ENCODE results near the gene MAP2K6. TPM values are rescaled to one million over a fixed set of nuclear protein-coding genes. Genes with fewer than 3 reads are reported as not detected.

MAP2K6 gene
- polyA plus RNA-seq, 1 donor, result 23.4 TPM

GRCh38 chr17:69575346-69575761 lies 160.9 kb downstream of the MAP2K6 start:
- no peak for DNase-seq

- DNase-seq, result no peak
Measured at GRCh38 chr17:69577098-69577497, 162.6 kb downstream of the MAP2K6 start.

DNA sequence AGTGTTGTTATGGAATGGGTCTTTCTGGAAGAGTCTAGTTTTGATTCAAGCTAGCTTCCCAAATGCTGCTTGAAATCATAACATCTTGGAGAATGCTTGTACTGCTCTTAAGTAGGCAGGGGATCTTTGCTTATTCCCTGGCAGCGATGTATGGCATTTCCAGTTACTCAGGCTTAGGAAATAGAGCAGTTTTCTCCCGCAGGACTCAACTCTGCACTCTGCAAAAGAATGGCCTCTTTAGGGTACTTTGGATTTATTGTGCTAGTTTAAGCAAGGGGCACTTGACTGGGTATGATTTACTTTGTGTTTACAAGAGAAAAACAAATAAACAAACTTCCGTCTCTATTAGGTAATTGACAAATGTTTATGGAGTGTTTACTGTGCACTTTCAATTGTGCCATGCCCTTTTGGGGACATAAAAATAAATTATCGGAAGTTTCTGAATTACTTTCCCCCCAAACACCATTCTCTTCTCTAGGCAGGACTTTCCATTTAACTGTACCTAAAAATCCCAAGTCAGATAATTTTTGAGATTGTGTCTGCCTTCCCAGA lies 164.0 kb downstream of the MAP2K6 start:
- DNase-seq, result no peak

DNA sequence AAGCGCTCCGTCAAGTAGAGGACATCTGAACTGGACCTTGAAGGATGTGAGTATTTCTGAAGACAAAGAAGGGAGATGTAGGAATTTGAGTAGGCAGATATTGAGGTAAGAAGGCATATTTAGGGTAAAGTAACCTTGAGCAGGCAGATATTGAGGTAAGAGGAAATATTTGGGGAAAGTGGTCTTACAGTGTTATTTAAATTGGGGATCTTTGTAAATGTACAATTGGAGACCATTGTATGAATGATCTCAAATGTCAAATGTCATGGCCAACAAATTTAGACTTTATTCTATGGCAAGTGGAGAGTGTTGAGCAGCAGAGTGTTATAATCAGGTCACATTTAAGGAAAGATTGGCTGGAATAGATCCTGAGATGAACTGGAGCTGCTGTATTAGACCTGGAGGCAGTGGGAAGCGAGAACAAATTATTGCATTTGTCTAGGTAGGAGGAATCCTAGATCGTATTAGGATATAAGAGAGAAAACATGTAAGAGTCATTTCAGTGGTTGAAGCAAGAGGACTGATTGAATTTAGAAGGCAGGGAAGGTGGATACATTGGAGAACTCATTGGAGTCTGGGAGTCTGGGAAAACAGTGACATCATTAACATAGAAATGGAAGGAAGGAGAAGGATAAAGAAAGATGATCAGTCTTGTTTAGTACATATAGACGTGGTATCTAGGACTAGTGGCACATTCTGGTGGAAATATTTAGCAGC lies 165.6 kb downstream of the MAP2K6 start:
- DNase-seq, result no peak

- no peak for DNase-seq
Measured at GRCh38 chr17:69581061-69581961, 166.8 kb downstream of the MAP2K6 start.

GRCh38 chr17:69588316-69588715 lies 173.8 kb downstream of the MAP2K6 start:
- DNase-seq, result no peak

DNA sequence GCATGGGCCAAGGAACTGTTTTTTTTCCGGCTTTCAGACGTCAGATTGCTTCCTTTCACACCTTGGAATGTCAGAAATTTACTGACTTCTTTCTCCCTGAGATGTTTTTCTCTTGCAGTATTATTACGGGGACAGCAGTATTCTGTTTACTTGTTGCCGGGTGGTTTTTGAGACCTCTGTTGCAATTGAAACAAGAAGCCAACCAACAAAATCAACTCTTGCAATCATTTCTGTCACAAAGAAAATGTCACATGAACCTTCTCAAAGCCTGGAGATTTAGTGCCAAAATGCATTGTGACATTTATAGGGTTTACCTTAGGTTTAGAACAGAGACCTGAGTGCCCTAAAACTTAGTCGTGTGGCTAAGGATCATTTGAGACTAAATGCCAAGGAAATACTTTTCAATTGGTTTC lies 174.3 kb downstream of the MAP2K6 start:
- no peak for DNase-seq

- DNase-seq, result no peak
Measured at GRCh38 chr17:69590671-69591070, 176.2 kb downstream of the MAP2K6 start.

DNA sequence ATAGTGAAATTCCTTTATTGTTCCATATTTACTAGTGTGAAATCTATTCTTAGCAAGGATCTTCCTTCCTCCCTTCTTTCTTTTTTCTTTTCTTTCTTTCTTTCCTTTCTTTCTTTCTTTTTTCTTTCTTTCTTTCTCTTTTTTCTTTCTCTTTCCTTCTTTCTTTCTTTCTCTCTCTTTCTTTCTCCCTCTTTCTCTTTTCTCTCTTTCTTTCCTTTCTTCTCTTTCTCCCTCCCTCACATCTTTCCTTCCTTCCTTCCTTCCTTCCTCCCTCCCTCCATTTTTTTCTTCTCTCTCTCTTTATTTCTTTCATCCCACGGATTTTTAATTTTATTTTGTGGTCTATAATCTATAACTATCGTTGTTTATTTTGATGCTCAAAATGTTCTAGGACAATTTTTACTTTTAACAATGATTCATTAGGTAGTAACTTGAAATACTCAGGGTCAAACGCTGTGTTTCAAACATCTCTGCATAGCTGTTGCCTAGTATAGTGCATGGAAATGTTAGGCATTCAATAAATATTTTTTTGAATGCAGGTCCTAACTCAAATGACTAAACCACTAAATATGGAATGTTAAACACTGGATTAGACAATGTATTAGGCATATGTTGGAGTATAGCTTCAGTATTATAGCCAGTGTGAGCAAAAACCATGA lies 178.3 kb downstream of the MAP2K6 start:
- no peak for DNase-seq

GRCh38 chr17:69593351-69593715 lies 178.8 kb downstream of the MAP2K6 start:
- no peak for DNase-seq

DNA sequence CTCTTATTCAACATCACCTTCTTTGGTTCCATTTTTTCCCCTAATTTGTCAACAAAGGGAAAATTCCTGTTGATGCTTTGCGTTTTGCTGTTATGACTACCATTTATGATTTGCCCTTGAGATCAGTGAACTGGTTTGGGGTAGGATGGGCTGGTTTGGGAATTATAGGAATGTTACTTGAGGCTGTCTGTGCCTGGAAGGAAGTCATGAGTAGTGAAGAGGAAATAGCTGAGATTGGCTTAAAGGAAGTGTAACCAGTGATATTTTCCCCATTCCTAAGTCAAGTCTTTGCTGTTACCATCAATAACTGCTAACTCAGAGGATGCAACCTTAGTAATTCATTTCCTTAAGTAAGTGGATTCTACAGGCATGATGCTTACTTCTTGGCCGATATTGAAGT lies 179.2 kb downstream of the MAP2K6 start:
- no peak for DNase-seq

DNA sequence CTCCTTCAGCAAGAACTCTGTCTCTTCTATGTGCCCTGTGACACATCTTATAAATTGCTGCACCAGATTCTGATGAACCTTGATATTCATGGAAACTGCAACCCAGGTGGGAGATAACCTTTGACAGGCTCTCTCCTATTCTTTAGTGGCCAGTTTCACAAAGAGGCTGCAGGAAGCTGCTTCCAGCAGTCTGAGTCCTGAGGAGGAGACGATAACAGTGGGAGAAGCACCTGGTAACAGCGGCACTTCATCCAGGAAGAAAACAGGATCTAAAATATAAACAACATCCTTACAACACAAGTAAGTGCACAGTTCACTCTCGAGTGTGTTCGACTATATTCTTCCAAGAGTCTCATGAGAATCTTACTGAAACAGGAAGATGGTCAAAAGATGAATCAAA lies 180.1 kb downstream of the MAP2K6 start:
- DNase-seq, result no peak

- no peak for DNase-seq
Measured at GRCh38 chr17:69596141-69596540, 181.6 kb downstream of the MAP2K6 start.

DNA sequence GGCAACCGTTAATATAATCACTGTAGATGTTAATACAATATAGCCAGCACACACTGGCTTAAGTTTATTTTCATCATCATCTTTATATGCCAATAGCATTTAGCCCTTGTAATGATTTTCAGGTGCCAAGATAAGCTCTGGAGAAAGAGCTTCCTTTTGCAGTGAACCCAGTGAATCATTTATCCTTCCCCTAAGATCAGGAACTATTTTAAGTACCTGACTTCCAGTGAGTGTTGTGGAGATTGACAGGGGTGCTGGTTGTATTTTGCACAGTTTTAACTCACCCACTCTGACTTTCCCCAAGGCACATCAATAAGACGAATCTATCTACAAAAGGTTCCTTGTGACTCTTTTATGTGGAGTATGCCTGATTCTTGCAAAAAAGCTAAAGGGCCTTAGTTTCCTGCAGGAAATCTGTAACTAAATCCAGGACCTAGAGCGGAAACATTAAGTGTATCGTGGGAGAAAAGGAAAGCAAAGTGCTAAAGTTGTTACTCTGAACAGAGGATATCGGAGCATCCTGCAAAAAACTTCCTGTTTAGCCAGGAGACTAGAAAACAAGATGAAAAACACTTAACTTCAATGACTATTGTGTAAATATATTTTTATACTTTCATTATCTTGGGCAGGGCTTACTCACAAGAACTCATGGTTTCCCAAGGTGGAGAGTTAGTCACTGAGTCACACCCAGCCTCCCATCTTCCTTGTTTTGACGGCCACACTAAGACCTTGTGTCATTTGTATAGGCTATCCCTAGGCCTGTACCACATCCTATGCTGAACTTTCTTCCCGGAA lies 183.6 kb downstream of the MAP2K6 start:
- DNase-seq, result no peak

DNA sequence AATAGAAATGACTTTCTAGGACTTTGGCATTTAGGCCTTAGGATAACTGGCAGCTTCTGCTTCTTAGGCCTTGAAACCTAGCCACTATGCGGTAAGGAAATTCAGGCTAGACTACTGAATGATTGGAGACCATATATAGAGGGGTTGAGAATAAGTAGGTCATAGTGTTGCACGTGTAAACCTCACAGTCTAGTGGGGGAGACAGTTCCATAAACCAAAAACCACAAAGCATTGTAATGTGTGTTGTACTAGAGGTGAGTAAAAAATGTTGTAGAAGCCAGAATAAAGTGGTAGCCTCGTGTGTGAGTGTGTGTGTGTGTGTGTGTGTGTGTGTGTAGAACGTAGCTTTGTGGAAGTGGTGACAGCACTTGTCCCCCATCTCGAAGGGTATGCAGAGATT lies 188.5 kb downstream of the MAP2K6 start:
- DNase-seq, result no peak

Other genes starting within 250 kb of the MAP2K6 start
- 3.9 TPM for gene ABCA10, start 185.9 kb upstream of the MAP2K6 start, polyA plus RNA-seq (ENCODE audit: insufficient read length)
- gene ABCA5, start 87.6 kb upstream of the MAP2K6 start, polyA plus RNA-seq (ENCODE audit: insufficient read length), result 45.1 TPM

Data from left kidney (tissue), 2 donors.